Activated CD4-positive, alpha-beta T cell treated with anti-CD3 and anti-CD28 coated beads, Interleukin-2, amount 50 U/mL, for 4 hours (primary cell): Measurements from ENCODE around the gene FAM78A.
"Not testable (repeated sequence)": the region's sequence is repeated elsewhere in the genome, so short reads cannot be mapped to it uniquely, and the experiment has no call there.

ENCODE experiments used
- DNase-seq, 2 experiments: peaks; one replicate each; pipeline ENCODE4 v3.0.0-alpha.2; 2020

Gene FAM78A

DNA sequence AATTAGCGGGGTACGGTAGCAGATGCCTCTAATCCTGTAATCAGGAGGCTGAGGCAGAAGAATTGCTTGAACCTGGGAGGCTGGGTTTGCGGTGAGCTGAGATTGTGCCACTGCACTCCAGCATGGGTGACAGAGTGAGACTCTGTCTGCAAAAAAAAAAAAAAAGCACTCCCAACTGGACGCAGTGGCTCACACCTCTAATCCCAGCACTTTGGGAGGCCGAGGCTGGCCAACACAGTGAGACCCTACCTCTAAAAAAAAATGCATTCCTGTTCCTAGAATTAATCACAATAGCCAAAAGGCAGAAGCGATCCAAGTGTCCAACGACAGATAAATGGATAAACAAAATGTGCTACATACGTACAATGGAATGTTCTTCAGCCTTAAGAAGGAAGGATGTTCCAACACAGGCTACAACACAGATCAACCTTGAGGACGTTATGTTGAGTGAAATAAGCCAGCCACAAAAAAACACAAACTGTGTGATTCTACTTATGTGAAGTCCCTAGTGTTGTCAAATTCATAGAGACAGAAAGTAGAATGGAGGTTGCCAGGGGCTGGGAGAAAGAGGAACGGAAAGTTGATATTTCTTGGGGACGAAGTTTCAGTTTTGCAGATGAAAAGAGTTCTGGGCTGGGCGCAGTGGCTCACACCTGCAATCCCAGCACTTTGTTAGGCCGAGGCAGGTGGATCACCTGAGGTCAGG is 13.8 kb downstream of the FAM78A start:
- no peak for DNase-seq

DNA sequence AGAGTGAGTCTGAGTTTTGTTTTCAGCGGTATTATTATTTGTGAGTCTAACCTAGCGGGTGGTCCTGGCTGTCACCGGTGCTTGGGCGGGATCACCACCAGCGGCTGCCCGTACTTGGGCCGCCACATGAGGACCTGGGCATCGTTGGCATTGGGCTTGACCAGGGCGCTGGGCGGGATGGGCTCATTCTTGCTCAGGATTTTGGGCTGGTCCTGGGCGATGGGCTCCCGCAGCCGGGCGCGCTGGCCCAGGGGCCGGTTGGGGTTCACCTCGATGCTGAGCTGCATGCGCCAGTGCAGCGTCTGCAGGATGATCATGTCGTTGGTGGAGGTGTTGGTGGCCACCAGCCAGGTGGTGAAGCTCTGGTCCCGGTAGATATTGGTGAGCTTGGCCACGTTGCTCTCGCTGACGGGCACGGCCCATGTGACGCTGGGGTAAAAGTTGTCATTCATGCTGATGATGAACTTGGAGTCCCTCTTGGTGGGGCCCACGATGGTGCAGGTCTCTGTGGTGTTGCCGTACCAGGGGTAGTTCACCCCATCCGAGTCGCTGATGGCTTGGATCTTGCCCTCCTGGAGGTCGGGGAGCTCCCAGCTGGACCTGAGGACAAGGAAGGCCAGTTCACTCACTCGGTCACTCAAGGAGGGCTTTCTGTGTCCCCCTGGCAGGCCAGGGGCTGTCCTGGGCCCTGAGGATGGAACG is 15.4 kb downstream of the FAM78A start:
- DNase-seq = no peak

DNA sequence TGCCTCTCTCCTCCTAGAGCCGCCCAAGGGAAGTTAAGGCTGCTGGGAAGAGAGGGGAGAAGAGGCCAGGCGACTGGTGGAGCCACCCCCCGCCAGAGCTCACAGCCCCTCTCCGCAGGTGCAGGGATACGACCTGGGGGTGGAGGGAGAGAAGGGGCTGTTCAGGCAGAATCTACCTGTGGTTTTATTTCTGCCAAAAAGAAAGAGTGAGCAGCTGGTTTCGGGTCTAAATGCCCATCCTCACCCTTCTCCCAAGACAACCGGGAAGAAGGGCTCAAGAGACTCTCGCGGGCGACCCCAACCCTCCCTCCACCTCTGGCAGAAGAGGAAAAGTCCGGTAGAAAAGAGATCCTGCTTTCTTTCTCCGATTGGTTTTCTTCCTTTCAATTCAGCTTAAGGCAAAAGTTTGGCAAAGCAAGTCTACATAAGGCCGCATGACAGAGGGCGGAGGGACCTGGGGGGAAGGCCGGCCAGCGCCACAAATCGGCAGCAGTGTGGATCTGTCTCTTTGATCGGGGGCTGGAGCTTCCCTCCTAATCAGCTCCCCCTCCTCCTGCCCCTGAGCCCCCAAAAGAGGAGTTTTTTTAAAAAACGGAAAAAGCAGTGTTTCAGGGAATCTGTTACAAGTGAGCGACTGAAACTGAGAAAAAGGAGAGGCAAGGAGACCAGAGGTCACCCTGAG is 16.3 kb downstream of the FAM78A start:
- DNase-seq = no peak

DNA sequence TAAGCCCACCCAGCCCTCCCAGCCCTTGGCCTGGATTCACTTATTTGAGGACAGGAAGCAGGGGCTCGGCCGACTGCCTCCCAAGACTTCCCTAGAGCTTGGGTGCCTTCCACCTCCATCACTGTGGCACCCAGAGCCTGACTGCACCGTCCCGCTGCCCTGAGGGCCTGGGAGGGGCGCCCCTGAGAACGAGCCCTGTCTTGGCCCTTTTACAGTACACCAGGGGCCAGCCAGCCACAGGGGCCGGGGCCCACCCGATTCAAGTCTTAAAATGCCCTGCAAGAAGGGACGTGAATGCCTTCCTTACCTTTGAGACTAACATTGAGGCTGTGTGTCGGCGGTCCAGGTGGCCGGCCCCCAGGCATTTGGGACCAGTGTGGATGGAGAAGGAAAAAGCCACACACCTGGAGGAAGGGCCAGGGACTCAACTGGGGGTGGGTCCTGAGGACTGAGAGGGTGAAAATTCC is 16.8 kb downstream of the FAM78A start:
- DNase-seq = no peak

DNA sequence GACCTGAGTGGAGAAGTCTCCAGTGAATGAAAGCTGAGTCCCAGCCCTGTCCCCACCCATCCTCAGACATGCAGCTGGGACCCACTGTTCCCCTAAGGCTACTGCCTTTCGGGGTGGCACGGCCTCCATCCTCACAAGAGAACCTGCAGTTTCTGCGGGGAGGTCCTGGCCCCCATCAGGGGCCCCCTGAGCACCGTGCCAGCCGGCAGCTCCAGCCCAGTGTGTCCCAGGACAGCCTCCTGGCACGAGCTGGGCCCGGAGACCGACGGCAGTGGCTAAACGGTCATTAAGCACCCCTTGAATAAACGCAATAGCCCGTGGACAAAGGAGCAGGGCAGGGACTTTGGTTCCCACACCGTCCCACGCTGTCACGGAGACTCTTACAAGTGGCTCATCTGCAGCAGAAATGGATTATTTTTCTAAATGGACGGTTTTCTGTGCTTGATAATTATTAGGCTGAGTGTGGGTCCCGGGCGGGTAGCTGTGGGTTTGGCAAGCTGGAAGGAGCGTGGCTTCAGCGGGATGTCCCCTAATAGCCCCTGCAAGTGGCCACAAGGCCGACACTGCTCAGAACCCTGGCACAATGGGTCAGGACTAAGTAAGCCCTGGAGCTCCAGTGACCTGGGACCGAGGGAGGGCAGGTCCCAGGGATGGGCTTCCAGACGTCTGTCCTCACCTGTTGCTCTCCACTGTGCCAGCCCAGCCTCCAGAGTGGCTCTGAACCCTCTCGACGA is 17.4 kb downstream of the FAM78A start:
- no peak for DNase-seq

DNA sequence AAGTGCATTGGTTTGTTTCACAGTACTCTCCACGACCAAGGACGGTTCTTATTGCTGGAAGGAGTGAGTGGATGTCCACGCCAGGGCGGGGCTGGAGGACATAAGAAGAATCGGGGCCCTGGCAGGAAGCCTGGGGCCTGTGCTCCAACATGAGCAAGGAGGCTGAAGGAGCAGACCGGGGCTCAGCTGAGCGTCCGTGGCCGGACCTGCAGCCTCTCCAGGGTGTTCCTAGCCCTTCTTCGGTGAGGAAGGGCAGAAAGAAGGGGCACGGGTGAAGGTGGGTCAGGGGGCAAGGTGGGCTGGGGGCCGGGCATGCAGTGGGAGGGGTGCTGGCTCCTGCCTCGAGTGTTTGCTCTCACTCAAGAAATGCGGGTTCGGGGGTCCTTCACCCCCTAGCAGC is 18.1 kb downstream of the FAM78A start:
- DNase-seq = no peak

DNA sequence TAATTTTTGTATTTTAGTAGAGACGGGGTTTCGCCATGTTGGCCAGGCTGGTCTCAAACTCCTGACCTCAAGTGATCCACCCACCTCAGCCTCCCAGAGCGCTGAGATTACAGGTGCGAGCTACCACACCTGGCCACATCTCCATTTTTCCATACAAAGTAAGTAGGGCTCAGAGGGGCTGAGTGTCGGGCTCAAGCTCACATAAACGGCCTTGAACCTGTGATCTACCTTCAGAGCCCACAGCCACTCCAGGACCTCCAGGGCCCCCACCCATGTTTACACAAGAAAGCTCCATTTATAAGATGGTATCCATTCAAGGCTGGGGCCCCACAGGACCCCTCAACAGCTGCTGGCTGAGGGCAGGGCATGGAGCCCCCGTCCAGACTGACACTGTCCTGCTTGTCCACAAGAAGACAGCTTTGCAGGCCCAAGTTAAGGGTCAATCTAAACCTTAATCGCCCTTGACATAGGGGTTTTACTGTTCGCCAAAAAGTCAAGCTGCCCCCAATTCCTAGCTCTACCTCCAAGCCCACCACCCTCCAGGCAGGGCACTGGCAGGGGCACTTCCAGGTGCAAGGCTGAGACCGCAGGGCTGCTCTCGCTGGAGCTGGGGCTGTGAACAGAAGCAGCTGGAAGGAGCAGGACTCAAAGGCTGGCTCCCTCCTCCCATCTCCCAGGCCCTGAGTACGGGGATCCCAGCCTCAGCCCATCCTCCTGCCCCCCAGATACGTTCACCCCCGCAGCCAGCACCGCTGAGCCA is 18.9 kb downstream of the FAM78A start:
- no peak for DNase-seq

DNA sequence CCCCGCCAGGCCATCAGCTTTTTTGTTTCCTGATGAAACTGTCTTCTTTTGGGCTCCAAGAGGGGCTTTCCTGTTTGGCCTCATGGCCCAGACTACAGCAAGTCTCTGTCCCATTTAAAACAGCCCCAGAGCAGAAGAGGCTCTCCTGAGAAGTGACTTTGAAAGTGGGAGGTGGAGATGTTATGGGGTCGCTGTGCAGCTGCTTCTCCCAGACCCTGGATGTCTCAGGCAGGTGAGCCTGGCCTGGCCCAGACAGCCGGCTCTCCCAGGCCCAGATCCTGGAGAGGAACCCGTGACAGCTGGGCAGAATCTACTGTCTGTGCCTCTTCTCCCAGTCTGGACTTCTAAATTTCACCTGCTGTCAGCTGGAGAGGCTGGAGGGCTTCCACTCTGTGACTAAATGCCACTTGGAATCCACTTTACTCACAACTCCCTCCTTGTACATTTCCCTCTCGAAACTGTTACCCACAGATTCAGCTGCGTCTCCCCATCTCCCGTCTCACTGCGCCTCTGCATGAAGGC is 20.6 kb downstream of the FAM78A start:
- DNase-seq = no peak

DNA sequence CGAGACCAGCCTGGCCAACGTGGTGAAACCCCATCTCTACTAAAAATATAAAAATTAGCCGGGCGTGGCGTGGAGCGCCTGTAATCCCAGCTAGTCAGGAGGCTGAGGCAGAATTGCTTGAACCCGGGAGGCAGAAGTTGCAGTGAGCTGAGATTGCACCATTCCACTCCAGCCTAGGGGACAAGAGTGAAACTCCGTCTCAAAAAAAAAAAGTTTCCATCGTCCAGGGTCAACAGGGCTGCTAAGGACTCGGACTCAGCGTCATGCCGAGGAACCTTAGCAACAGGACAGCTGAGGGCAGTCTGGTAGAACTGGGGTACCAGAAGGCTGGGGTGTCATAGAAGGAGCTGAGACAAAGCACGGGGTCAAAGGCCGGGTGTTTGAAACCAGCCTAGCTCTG is 21.7 kb downstream of the FAM78A start:
- no peak for DNase-seq

DNA sequence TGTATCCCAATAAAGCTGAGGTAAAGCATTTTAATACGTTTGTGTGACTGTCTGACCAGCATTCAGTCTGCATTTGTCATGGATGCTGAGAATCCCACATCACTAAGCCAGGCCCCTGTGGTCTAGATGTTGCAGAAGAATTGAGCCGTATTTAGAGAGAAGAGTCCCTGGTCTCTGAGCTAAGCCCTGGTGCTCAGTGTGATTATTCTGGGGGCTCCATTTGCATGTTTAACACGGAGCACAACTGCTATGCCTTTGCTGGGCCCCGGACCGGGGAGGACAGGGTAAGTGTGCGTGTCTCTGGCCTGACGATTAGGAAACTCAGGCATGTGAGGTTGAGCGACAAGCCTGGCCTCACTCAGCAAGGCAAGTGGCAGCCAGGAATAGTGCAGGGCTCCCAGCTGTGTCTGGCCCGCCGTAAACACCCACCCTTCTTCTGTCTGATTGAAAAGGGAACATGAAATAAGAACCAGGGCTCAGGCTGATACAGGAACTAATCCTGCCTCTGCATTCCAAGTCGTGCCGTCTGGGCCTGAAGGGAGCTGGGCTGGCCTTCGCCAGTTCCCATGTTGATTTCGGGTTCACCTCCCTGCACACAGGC is 22.3 kb downstream of the FAM78A start:
- DNase-seq = no peak

DNA sequence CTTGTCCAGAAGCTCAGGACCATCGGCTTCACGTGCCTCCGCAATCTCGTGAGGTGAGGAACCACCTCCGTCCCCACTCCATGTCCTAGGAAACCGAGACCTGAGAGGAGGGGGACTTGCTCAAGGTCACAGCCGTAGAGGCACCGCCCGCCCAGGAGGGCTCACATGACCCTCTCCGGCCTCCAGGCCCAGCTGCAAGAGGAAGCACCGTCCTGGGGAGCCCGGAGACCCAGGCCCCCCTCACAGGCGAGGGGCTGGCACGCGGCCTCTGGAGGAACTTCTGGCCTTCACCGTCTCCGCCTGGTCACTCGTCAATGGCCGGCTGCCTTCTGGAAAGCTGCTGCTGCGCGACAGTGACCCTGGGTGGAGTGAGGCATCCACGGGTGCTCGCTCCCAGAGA is 24.2 kb downstream of the FAM78A start:
- DNase-seq = no peak

DNA sequence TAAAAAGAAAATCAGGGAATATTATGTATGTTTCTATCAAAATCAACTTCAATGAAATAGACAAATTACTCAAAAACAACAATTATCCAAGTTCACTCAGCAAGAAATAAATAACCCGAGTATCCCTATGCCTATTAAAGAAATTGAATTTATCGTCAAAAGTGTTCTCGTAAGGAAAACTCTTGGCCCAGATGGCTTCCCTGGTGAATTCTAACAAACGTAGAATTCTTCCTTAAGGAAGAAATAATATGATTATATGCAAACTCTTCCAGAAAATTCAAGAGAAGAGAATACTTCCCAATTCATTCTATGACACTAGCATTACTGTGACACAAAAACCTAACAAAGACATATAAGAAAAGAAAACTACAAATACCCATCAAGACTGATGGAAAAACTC is 29.7 kb downstream of the FAM78A start:
- no peak for DNase-seq

DNA sequence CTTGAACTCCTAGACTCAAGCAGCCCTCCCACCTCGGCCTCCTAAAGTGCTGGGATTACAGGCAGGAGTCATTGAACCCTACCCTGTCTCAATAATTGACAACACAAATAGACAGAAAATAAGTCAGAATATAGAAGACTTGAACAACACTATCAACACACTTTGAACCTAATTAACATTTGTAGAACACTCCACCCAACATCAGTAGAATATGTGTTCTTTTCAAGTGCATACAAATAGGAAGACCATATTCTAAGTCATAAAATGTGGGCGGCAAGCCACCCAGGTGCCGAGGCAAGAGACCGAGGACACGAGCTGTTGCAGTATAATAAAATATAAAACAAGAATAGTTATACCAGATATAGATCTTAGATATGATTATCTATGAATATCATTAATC is 32.0 kb downstream of the FAM78A start:
- DNase-seq = not testable (repeated sequence)

DNA sequence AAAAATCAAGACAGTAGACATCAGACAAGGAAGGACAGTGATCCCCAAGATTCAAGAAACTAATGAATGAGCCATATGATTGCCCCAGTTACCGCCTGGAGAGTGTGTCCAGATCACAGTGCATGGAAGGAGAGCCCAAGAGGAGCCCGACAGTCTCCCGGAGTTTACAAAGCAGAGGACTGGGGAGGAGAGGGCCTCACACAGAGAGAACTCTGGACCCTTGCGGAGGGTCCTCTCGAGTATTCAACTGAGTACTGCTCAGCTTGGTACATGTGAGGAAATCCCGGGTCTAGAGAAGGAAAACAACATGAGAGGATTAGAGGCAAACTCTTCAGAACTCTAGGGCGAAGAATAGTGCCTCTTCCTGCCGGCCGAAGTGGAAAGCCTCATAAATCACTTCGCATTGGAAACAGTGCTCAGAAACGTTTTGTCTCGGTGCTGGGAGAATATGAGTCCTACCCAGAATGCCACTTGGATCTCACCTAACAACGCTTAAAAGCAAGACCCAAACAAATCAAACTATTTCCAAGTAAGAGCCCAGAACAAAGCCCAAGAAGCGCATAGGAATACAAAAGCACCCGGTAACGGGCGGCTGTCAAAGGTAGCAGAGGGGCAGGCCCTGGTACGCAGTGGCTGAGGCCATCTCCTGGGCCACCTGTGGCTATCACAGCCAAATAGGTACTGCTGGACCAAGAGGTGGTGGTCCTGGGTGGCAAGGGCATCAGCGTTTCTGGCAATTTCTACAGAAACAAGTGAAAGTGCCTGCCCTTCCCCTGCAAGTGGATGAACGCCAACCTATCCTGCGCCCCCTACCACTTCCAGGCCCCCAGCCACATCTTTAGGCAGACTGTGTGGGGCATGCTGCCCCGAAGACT is 36.0 kb downstream of the FAM78A start:
- no peak for DNase-seq

DNA sequence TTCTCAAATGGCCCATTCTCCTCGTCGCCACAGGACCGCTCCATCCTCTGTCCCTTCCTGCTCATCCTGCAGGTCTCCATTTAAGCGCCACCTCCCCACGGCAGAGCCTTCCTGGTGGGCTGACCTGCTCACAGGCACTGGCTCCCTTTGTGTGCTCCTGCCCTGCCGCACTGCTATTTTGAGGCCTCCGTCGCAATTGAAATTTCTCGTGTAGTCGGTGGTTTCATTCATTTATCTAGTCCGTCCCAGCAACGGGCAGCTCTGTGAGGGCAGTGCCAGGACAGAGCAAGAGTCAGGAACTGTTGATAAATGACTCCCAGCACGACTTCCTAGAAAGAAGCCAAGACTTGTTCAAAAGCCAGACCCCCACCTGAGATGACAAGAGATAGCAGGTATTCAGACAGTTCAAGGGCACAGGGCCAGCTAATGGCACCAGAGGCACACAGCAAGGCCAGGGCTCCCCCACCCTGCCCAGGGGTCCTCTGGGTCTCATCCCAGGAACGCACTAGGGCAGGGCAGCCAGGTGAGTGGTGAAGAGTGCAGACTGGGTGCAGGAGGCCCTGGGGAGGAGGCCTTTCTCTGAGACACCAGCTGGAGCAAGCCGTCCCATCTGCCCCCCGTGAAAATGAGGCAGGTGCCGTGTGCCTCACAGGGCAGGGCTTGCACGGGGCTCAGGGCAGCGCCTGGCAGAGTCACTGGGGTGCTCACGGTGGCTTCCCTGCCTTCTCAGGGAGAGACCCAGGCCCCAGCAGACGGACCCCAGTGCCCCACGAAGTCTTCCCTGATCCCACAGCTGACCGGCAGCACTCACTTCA is 36.9 kb downstream of the FAM78A start:
- no peak for DNase-seq

DNA sequence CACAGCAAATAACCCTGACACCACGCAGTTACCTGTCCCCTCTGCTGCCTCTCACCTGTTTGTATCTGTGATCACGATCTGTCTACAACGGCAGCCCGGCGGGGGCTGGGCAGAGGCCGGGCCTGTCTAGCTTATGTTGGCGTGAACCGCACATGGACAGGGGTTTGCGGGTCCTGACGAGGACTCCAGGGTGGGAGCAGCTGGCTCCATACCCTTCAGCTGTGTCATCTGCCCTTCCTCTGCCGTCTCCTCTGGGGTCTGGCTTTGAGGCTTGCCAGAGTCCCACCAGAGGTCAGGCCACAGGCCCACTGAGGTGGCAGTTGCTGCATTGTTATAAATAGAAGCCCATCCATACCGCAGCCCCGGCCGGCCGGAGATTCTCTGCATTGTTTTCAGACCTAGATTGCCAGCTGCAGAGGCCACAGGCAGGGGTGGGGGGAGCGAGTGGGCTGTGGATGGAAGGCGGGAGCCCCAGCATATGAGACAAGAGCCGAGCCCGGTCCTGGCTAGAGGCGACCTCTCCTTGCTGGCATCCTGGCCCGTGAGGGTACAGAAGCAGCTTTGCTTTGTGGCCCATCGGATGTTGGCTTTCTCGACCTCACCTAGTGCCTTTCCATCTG is 37.8 kb downstream of the FAM78A start:
- DNase-seq = no peak

DNA sequence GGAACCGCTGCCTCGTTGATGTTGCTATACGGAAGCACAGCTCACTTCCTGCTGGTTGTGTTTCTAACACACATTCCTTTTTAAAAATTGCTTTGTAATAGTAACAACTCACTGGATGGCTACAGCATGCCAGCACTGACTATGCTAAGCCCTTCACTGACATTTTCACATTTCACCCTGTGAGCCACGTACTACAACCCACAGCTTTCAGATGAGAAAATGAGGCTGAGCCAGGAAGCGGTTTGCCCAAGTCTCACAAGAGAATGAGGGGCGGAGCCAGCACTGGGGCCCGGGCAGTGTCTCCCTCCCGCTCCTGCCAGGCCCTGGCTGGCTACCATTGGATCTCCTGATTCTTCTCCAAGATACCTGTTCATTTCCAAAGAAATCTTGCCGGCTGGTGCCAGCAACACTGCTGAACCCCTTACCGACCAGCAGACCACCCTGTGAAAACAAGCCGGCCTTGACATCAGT is 38.3 kb downstream of the FAM78A start:
- peak; percentile 79 to 81 for DNase-seq

DNA sequence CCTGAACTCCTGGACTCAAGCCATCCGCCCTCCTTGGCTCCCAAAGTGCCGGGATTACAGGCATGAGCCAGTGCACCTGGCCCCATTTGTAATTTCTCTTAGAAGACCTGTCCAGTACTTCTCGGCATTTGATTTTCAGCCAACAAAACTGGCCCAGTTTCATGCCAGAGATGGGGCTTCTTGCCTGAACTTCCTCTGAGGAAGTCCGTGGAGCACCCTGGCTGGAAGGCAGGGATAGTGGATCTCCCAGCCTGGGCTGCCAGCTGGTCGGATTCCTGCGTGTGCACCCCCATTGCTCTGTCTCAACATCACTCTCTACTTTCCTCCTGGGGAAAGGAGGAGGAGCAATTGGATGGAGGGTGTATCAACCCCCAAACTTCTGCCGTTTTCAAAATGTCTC is 39.0 kb downstream of the FAM78A start:
- no peak for DNase-seq

DNA sequence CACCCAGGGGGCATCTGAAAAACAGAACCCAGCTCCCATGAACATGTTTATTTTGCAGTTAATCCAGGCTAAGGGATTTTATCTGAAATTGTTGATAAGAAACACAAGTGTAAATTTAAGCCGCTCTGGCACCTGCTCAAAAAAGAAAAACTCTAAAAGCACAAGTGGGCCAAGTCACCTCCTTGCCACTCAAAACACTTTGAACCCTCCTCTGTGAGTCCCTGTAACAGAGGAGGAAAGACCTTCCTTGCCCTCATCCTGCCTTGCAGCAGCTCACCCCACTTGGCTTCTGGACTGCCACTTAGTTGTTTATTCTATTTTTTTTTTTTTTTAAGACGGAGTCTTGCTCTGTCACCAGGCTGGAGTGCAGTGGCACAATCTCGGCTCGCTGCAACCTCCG is 39.5 kb downstream of the FAM78A start:
- DNase-seq = no peak
